H9 (cell line): ENCODE data around the gene PADI4. TPM values are rescaled to one million over a fixed set of nuclear protein-coding genes. Genes with fewer than 3 reads are reported as not detected.

Experiments
- DNase-seq: peaks from one replicate; pipeline ENCODE4 v3.0.0-alpha.2; 2017
- H2AFZ ChIP-seq: one replicate; pipeline ENCODE4 v1.6.1; 2013; ENCODE audit warnings: mild to moderate bottlenecking, low read length, control low read depth, moderate library complexity
- H2AK5ac ChIP-seq: 2 replicates; pipeline ENCODE4 v1.6.1; 2013; ENCODE audit warnings: low read length, control low read depth, mixed read lengths; ENCODE audit not compliant: insufficient read length
- H2BK120ac ChIP-seq: one replicate; pipeline ENCODE4 v1.6.1; 2013; ENCODE audit warnings: low read depth, mild to moderate bottlenecking, low read length, control low read depth, inconsistent platforms; ENCODE audit not compliant: poor library complexity, severe bottlenecking
- H2BK12ac ChIP-seq: 2 replicates; pipeline ENCODE4 v1.6.1; 2013; ENCODE audit warnings: low read length, control low read depth, mixed read lengths, low read depth; ENCODE audit not compliant: insufficient read length
- H2BK15ac ChIP-seq: 2 replicates; pipeline ENCODE4 v1.6.1; 2013; ENCODE audit warnings: low read depth, low read length, control low read depth
- H2BK20ac ChIP-seq: one replicate; pipeline ENCODE4 v1.6.1; 2013; ENCODE audit warnings: low read depth, mild to moderate bottlenecking, low read length, control low read depth, inconsistent platforms; ENCODE audit not compliant: poor library complexity, severe bottlenecking
- H2BK5ac ChIP-seq: 2 replicates; pipeline ENCODE4 v1.6.1; 2013; ENCODE audit warnings: low read length, control low read depth, mixed read lengths; ENCODE audit not compliant: insufficient read length
- H3K14ac ChIP-seq: 2 replicates; pipeline ENCODE4 v1.6.1; 2013; ENCODE audit warnings: low read length, control low read depth; ENCODE audit not compliant: insufficient read depth
- H3K18ac ChIP-seq: 2 replicates; pipeline ENCODE4 v1.6.1; 2013; ENCODE audit warnings: low read depth, mild to moderate bottlenecking, mixed read lengths, low read length, control low read depth; ENCODE audit not compliant: insufficient read length
- H3K23ac ChIP-seq: 2 replicates; pipeline ENCODE4 v1.6.1; 2013; ENCODE audit warnings: low read length, control low read depth, mixed read lengths, low read depth; ENCODE audit not compliant: insufficient read length
- H3K23me2 ChIP-seq: 2 replicates; pipeline ENCODE4 v1.6.1; 2013; ENCODE audit warnings: low read depth, mild to moderate bottlenecking, mixed read lengths, low read length, control low read depth; ENCODE audit not compliant: insufficient read length, poor library complexity, severe bottlenecking
- H3K27ac ChIP-seq: 2 replicates; pipeline ENCODE4 v1.5.1; 2013; ENCODE audit warnings: low read length, control low read depth, mixed read lengths, low read depth; ENCODE audit not compliant: insufficient read length
- H3K27me3 ChIP-seq: 2 replicates; pipeline ENCODE4 v1.6.1; 2013; ENCODE audit warnings: low read length, control low read depth, inconsistent platforms; ENCODE audit not compliant: insufficient read depth
- H3K4ac ChIP-seq: 2 replicates; pipeline ENCODE4 v1.6.1; 2013; ENCODE audit warnings: low read depth, mild to moderate bottlenecking, control low read depth, inconsistent platforms, low read length, moderate library complexity
- H3K4me1 ChIP-seq: 2 replicates; pipeline ENCODE4 v1.6.1; 2013; ENCODE audit warnings: low read length, control low read depth, inconsistent platforms; ENCODE audit not compliant: insufficient read depth
- H3K4me2 ChIP-seq: 2 replicates; pipeline ENCODE4 v1.6.1; 2013; ENCODE audit warnings: low read length, control low read depth, mixed read lengths; ENCODE audit not compliant: insufficient read length, insufficient read depth
- H3K56ac ChIP-seq: 2 replicates; pipeline ENCODE4 v1.6.1; 2013; ENCODE audit warnings: low read depth, mild to moderate bottlenecking, mixed read lengths, low read length, control low read depth; ENCODE audit not compliant: insufficient read length
- H3K79me1 ChIP-seq: 2 replicates; pipeline ENCODE4 v1.6.1; 2013; ENCODE audit warnings: low read depth, mild to moderate bottlenecking, moderate library complexity, low read length, control low read depth, inconsistent platforms; ENCODE audit not compliant: insufficient read depth, poor library complexity, severe bottlenecking
- H3K79me2 ChIP-seq: 2 replicates; pipeline ENCODE4 v1.6.1; 2013; ENCODE audit warnings: low read length, control low read depth, inconsistent platforms; ENCODE audit not compliant: insufficient read depth
- H3K9ac ChIP-seq: 2 replicates; pipeline ENCODE4 v1.6.1; 2013; ENCODE audit warnings: low read length, control low read depth, mixed read lengths; ENCODE audit not compliant: insufficient read length; ENCODE audit errors: extremely low read depth
- H3K9me3 ChIP-seq: one replicate; pipeline ENCODE4 v1.6.1; 2013; ENCODE audit warnings: low read depth, low read length, inconsistent platforms; ENCODE audit not compliant: control insufficient read depth
- H3T11ph ChIP-seq: one replicate; pipeline ENCODE4 v1.6.1; 2013; ENCODE audit warnings: mild to moderate bottlenecking, low read length, control low read depth, inconsistent platforms
- H4K20me1 ChIP-seq: one replicate; pipeline ENCODE4 v1.6.1; 2013; ENCODE audit not compliant: control insufficient read depth, insufficient read length, insufficient read depth
- H4K5ac ChIP-seq: 2 replicates; pipeline ENCODE4 v1.6.1; 2013; ENCODE audit warnings: low read depth, mild to moderate bottlenecking, mixed read lengths, low read length, control low read depth; ENCODE audit not compliant: insufficient read length
- H4K8ac ChIP-seq: replicated peaks from 2 replicates; pipeline ENCODE4 v1.6.1; 2013; ENCODE audit warnings: low read length, control low read depth, mixed read lengths, low read depth; ENCODE audit not compliant: insufficient read length
- H4K91ac ChIP-seq: 2 replicates; pipeline ENCODE4 v1.6.1; 2013; ENCODE audit warnings: low read depth, mild to moderate bottlenecking, moderate library complexity, mixed read lengths, low read length, control low read depth; ENCODE audit not compliant: insufficient read length
- H3K27ac Mint-ChIP-seq, 3 experiments: 2 replicates in 2 of 3; 3 replicates in 1 of 3; pipeline ENCODE4 v1.8.0; 2020 to 2021; ENCODE audit warnings: mixed read lengths in 3 of 3, mild to moderate bottlenecking in 1 of 3, moderate library complexity in 1 of 3
- H3K27me3 Mint-ChIP-seq: 2 replicates; pipeline ENCODE4 v1.8.0; 2021; ENCODE audit warnings: low read depth, mild to moderate bottlenecking, moderate library complexity, mixed read lengths
- H3K36me3 Mint-ChIP-seq, 3 experiments: 2 replicates in 2 of 3; 3 replicates in 1 of 3; pipeline ENCODE4 v1.8.0; 2020 to 2021; ENCODE audit warnings: low read depth in 3 of 3, mixed read lengths in 3 of 3; ENCODE audit not compliant: insufficient read depth in 1 of 3
- H3K4me1 Mint-ChIP-seq, 2 experiments: 2 replicates each; pipeline ENCODE4 v1.8.0; 2020; ENCODE audit warnings: mixed read lengths in 2 of 2
- H3K4me3 Mint-ChIP-seq, 2 experiments: 2 replicates in 1 of 2; 3 replicates in 1 of 2; pipeline ENCODE4 v1.8.0; 2020 to 2021; ENCODE audit warnings: mild to moderate bottlenecking in 2 of 2, mixed read lengths in 2 of 2, moderate library complexity in 1 of 2
- H3K9me3 Mint-ChIP-seq, 2 experiments: 2 replicates in 1 of 2; 3 replicates in 1 of 2; pipeline ENCODE4 v1.8.0; 2020; ENCODE audit warnings: mild to moderate bottlenecking in 2 of 2, mixed read lengths in 2 of 2, moderate library complexity in 1 of 2
- WGBS: extraction: QIAGEN DNeasy Blood & Tissue Kit; methylation state at CpG from one replicate; pipeline ENCODE4 v1.1.7; 2013; ENCODE audit warnings: missing lambda C conversion rate, low lambda C conversion rate, mixed read lengths; ENCODE audit not compliant: insufficient read length; ENCODE audit errors: extremely low coverage; 5-methylcytosine and 5-hydroxymethylcytosine counted together
- total RNA-seq: library from RNA; stranded (reverse); gene quantifications from 2 replicates; pipeline ENCODE4 v1.2.1, GENCODE V29; 2021
- TF ChIP-seq, protein P1 (sequence below): fragments of 200-600 bp; sonication (generic); conservative IDR thresholded peaks from 3 replicates; pipeline ENCODE4 v1.8.0; 2021; ENCODE audit warnings: antibody characterized with exemption, mild to moderate bottlenecking

PADI4 gene
- total RNA-seq, 1 experiment from 2014 or later, result 0.13 TPM

DNA sequence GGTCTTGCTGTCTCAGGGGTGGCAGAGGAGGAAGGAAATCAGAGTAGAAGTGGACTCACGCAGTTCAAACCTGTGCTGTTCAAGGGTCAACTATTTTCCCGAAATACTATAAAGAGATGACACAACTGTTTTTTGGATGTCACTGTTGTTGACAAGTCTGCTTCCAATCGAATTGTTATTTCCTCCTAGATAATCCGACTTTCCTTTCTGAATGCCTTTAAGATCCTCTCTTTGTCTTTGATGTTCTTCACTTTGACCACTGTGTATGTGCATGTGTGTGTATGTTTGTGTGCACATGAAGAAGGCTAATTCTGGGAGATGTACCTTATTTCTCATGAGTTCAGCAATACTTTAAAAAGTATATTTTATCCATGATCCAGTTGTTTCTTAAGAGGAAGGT is 21.6 kb downstream of the PADI4 start:
- H3K9me3 Mint-ChIP-seq, result peaks cover 7 to 9% of the 10 kb centered on the region in 2 experiments; a peak in 4 of 5 replicates
- H3K4me3 Mint-ChIP-seq, result no peak overlapping the region

More for the DNA sequence above, 21.6 kb downstream of the PADI4 start:
- Histone ChIP-seq H2BK15ac (no peak overlapping the region), H2BK120ac (no peak overlapping the region), H3K4ac (no peak overlapping the region), H3K56ac (no peak overlapping the region), H3K4me1 (no peaks in the 10 kb centered on the region), H2AK5ac (no peak overlapping the region), H2AFZ (no peak overlapping the region), H3T11ph (no peak overlapping the region), H3K18ac (no peak overlapping the region), H2BK12ac (no peak overlapping the region), H3K23ac (no peak overlapping the region), H2BK5ac (no peak overlapping the region), H4K91ac (no peak overlapping the region), H3K14ac (no peak overlapping the region), H4K20me1 (no peaks in the 10 kb centered on the region), H3K27ac (no peak overlapping the region), H4K5ac (no peak overlapping the region), H3K9me3 (no peaks in the 10 kb centered on the region), H3K4me2 (no peak overlapping the region), H4K8ac (no peak overlapping the region), H3K9ac (no peak overlapping the region), H3K79me1 (no peaks in the 10 kb centered on the region), H3K27me3 (no peaks in the 10 kb centered on the region), H3K23me2 (no peaks in the 10 kb centered on the region), H2BK20ac (no peak overlapping the region), H3K79me2 (no peaks in the 10 kb centered on the region)
- Mint-ChIP-seq H3K36me3 (peaks cover 0 to 4% (median 0%) of the 10 kb centered on the region in 3 experiments; a peak in 2 of 7 replicates), H3K27me3 (peaks cover 5% of the 10 kb centered on the region), H3K4me1 (no peaks in the 10 kb centered on the region), H3K27ac (no peak overlapping the region)
- no CpG with 5 or more reads among the region's 4 CpGs for WGBS
- no peak for DNase-seq
- TF ChIP-seq, protein P1, sequence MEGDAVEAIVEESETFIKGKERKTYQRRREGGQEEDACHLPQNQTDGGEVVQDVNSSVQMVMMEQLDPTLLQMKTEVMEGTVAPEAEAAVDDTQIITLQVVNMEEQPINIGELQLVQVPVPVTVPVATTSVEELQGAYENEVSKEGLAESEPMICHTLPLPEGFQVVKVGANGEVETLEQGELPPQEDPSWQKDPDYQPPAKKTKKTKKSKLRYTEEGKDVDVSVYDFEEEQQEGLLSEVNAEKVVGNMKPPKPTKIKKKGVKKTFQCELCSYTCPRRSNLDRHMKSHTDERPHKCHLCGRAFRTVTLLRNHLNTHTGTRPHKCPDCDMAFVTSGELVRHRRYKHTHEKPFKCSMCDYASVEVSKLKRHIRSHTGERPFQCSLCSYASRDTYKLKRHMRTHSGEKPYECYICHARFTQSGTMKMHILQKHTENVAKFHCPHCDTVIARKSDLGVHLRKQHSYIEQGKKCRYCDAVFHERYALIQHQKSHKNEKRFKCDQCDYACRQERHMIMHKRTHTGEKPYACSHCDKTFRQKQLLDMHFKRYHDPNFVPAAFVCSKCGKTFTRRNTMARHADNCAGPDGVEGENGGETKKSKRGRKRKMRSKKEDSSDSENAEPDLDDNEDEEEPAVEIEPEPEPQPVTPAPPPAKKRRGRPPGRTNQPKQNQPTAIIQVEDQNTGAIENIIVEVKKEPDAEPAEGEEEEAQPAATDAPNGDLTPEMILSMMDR, result no peak
